HG03460 (cell line): ENCODE measurements around the gene RAB40B.

Experiments
- ATAC-seq: cut with Tn5 transposase; IDR thresholded peaks from one replicate; pipeline ENCODE4 v1.9.1; 2021; ENCODE audit not compliant: unreplicated experiment

Gene RAB40B

DNA sequence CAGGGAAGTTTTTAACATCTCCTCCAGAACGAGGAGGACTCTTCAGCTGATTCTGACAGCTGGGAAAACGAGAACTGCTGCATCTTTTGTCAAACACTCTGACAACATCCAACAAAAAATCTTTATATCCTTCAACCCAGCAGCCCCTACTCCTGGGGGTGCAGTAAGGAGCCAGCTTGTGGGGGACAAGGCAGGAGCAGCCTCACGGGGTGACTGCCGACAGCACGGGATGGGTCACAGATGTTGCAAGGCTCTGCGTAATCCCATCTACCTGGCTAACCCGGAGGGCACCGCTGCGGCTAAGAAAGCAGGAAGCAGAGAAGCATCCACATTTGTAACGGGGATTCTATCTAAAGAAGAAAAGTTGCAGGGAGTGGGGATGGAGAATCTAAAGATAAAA, 78.9 kb downstream of the RAB40B start:
- no peak for ATAC-seq

- no peak for ATAC-seq
Measured at GRCh38 chr17:82619211-82619610, 79.3 kb downstream of the RAB40B start.

DNA sequence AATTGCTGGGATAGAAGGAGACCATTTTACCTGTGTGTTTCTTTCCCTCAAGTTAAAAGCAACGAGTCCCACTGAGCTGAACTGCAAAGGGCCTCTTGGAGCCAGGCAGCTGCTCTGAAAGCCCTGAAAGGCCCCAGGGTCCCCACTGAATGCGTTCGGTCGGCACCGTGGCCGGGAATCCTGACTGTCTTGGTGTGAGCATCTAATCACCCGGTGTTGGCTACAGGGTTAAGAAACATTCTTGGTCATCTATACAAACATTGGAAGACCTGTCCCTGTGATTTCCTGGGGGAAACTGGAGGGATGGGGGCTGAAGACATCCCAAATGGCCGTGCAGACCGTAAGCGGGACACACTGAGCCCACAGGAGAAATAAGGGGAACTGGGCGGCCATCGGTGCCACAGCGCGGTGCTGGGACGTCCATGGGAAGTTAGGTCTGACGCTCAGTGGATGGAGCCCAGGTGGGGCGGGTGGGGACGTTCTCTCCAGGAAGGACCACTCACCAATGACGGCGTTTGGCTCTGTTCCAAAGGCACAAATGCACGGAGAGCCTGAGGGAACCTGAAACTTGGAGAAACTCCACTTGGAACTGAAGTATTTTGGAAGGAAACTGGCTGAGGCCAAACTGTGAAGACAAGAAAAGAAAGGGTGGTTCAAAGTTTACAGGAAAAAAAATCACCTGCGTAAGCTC, 82.3 kb downstream of the RAB40B start:
- ATAC-seq = no peak

- ATAC-seq = no peak
Measured at GRCh38 chr17:82615084-82616020, 83.1 kb downstream of the RAB40B start.

- no peak for ATAC-seq
Measured at GRCh38 chr17:82614095-82614631, 84.3 kb downstream of the RAB40B start.

GRCh38 chr17:82613283-82614094, 85.0 kb downstream of the RAB40B start:
- no peak for ATAC-seq

GRCh38 chr17:82611140-82612058, 87.1 kb downstream of the RAB40B start:
- no peak for ATAC-seq

DNA sequence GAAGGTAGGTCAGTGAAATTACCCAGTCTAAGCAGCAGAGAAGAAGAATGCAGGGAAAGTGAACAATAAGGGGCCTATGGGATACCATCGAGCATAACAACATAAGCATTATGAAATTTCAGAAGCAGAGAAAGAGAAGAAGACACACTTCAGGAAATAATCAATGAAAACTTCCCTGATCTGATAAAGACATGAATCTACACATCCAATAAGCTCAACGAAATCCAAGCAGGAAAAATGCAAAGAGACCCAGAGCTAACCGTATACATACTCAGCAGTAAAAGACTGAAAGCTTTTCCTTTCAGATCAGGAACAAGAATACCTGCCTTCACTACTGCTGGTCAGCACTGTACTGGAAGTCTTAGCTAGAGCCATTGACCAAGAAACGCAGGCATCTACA, 88.8 kb downstream of the RAB40B start:
- ATAC-seq = no peak

DNA sequence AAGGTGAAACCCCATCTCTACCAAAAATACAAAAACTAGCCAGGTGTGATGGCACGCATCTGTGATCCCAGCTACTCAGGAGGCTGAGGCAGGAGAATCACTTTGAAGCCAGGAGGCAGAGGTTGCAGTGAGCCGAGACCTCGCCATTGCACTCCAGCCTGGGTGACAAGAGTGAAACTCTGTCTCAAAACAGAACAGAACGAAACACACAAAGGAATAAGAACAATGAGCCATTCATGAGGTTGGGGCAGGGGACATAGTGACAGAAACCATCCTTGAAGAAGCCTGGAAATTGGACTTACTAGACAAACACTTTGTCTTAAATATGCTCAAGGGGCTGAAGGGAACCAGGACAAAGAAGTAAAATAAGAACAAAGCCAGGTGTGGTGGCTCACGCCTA, 89.7 kb downstream of the RAB40B start:
- no peak for ATAC-seq

- ATAC-seq = no peak
Measured at GRCh38 chr17:82605939-82606600, 92.4 kb downstream of the RAB40B start.
